GM19468 (cell line): ENCODE measurements around the gene LSMEM2.
A peak's percentile ranks its signal among the peaks of the same experiment; 100 is the strongest.
"Not testable (repeated sequence)": the region's sequence is repeated elsewhere in the genome, so short reads cannot be mapped to it uniquely, and the experiment has no call there.

ENCODE experiments used
- ATAC-seq: cut with Tn5 transposase; IDR thresholded peaks from one replicate; pipeline ENCODE4 v1.9.1; 2021; ENCODE audit warnings: mild to moderate bottlenecking, moderate library complexity, moderate number of reproducible peaks; ENCODE audit not compliant: unreplicated experiment; ENCODE audit errors: extremely low read depth

The LSMEM2 gene

GRCh38 chr3:50245251-50245745, 33.6 kb upstream of the LSMEM2 start:
- ATAC-seq, result no peak

- peak; percentile 10 for ATAC-seq
Measured at GRCh38 chr3:50245831-50246516, 32.9 kb upstream of the LSMEM2 start.

GRCh38 chr3:50246517-50246954, 32.4 kb upstream of the LSMEM2 start:
- peak; percentile 18 for ATAC-seq

GRCh38 chr3:50248387-50248786, 30.5 kb upstream of the LSMEM2 start:
- ATAC-seq, result no peak

- ATAC-seq, result no peak
Measured at GRCh38 chr3:50249457-50249856, 29.4 kb upstream of the LSMEM2 start.

- no peak for ATAC-seq
Measured at GRCh38 chr3:50250514-50250913, 28.4 kb upstream of the LSMEM2 start.

GRCh38 chr3:50251220-50251619, 27.7 kb upstream of the LSMEM2 start:
- no peak for ATAC-seq

- ATAC-seq, result no peak
Measured at GRCh38 chr3:50254577-50255250, 24.2 kb upstream of the LSMEM2 start.

- ATAC-seq, result no peak
Measured at GRCh38 chr3:50255251-50255615, 23.7 kb upstream of the LSMEM2 start.

- no peak for ATAC-seq
Measured at GRCh38 chr3:50256978-50257890, 21.7 kb upstream of the LSMEM2 start.

- ATAC-seq, result no peak
Measured at GRCh38 chr3:50258029-50258680, 20.7 kb upstream of the LSMEM2 start.

GRCh38 chr3:50258979-50259378, 19.9 kb upstream of the LSMEM2 start:
- no peak for ATAC-seq

GRCh38 chr3:50259432-50260026, 19.4 kb upstream of the LSMEM2 start:
- peak; percentile 12 for ATAC-seq

- ATAC-seq, result peak; percentile 84
Measured at GRCh38 chr3:50260027-50260941, 18.6 kb upstream of the LSMEM2 start.

- no peak for ATAC-seq
Measured at GRCh38 chr3:50260942-50261441, 17.9 kb upstream of the LSMEM2 start.

- ATAC-seq, result no peak
Measured at GRCh38 chr3:50261505-50261904, 17.4 kb upstream of the LSMEM2 start.

GRCh38 chr3:50262200-50262599, 16.7 kb upstream of the LSMEM2 start:
- ATAC-seq, result not testable (repeated sequence)

- no peak for ATAC-seq
Measured at GRCh38 chr3:50262778-50263177, 16.1 kb upstream of the LSMEM2 start.
